Right lobe of liver (tissue), 4 donors: ENCODE data around the gene CSNK1D.

Experiments
- CTCF ChIP-seq, 4 donors: fragments of 200-600 bp in 3 of 4; fragments of 450-650 bp in 1 of 4; IDR thresholded peaks; one replicate each; pipeline versions ENCODE4 v1.5.1 to v1.8.0; 2016 to 2022; ENCODE audit warnings: antibody characterized with exemption in 4 of 4, mild to moderate bottlenecking in 2 of 4
- POLR2A ChIP-seq: fragments of 450-650 bp; IDR thresholded peaks from one replicate; pipeline ENCODE4 v1.6.1; 2017; ENCODE audit warnings: antibody characterized with exemption, mild to moderate bottlenecking
- donor health status: DM: no; HTN: no; CAD: no.
- donor health status: DM: no; HTN: no; CAD: no.
- donor health status: DM: no; HTN: yes; CAD: no.

GRCh38 chr17:82240506-82241182, 32.9 kb downstream of the CSNK1D start:
- TF ChIP-seq CTCF (IDR thresholded peaks at IDR 0.05), result no peak
- no peak for TF ChIP-seq POLR2A
